SK-N-SH (cell line): ENCODE measurements around the gene UNC79. TPM values are rescaled to one million over a fixed set of nuclear protein-coding genes. Genes with fewer than 3 reads are reported as not detected.

Experiments used
- CTCF ChIA-PET: fragments of 300-600, 350-600 bp; formaldehyde crosslinking; extraction: SDS; loops from one replicate; lab custom pipeline; 2021; lab: Yijun Ruan, JAX
- POLR2A ChIA-PET: fragments of 350-600 bp; sonication (Branson Sonifier 250); formaldehyde crosslinking; extraction: SDS; loops from one replicate; lab custom pipeline; 2020; ENCODE audit warnings: antibody characterized with exemption, inconsistent platforms; lab: Yijun Ruan, JAX
- DNase-seq: peaks from one replicate; pipeline ENCODE4 v3.0.0; 2012
- H2AFZ ChIP-seq: fragments of 200-600 bp; sonication (generic); 2 replicates; pipeline ENCODE4 v1.8.1; 2016; ENCODE audit warnings: antibody characterized with exemption, mild to moderate bottlenecking, low read depth
- H3F3A ChIP-seq: fragments of 200-600 bp; sonication (generic); replicated peaks from 2 replicates; pipeline ENCODE3; 2016; ENCODE audit warnings: antibody characterized with exemption, mild to moderate bottlenecking; ENCODE audit not compliant: insufficient read depth
- H3K27ac ChIP-seq, 2 experiments: fragments of 200-500 bp in 1 of 2; fragments of 200-600 bp in 1 of 2; sonication (Bioruptor generic) in 1 of 2; sonication (generic), shearing (Covaris generic) in 1 of 2; 2 replicates each; pipeline versions ENCODE4 v1.5.1 to v1.6.1; 2014 to 2016; ENCODE audit warnings: low read depth in 2 of 2, inconsistent platforms in 1 of 2, low read length in 1 of 2, mild to moderate bottlenecking in 1 of 2, mixed read lengths in 1 of 2
- H3K27me3 ChIP-seq: fragments of 200-600 bp; sonication (generic), shearing (Covaris generic); 2 replicates; pipeline ENCODE4 v1.6.1; 2016; ENCODE audit warnings: mixed run types; ENCODE audit not compliant: insufficient read depth
- H3K36me3 ChIP-seq, 2 experiments: fragments of 200-500 bp in 1 of 2; fragments of 200-600 bp in 1 of 2; sonication (Bioruptor generic) in 1 of 2; sonication (generic) in 1 of 2; replicated peaks in 1 of 2; 2 replicates each; pipeline versions ENCODE3 to v1.5.1; 2014 to 2016; ENCODE audit warnings: low read length in 1 of 2, mild to moderate bottlenecking in 1 of 2; ENCODE audit not compliant: insufficient read depth in 2 of 2, control insufficient read depth in 1 of 2
- H3K4me1 ChIP-seq, 2 experiments: fragments of 200-500 bp in 1 of 2; fragments of 200-600 bp in 1 of 2; sonication (Bioruptor generic) in 1 of 2; sonication (generic), shearing (Covaris generic) in 1 of 2; 2 replicates each; pipeline versions ENCODE4 v1.5.1 to v1.6.1; 2014 to 2016; ENCODE audit warnings: low read depth in 1 of 2, low read length in 1 of 2, mixed run types in 1 of 2; ENCODE audit not compliant: insufficient read depth in 2 of 2, control insufficient read depth in 1 of 2
- H3K4me2 ChIP-seq: fragments of 200-600 bp; sonication (generic), shearing (Covaris generic); 2 replicates; pipeline ENCODE4 v1.6.1; 2017; ENCODE audit warnings: mixed run types
- H3K4me3 ChIP-seq, 2 experiments: fragments of 200-500 bp in 1 of 2; fragments of 200-600 bp in 1 of 2; sonication (Bioruptor generic) in 1 of 2; sonication (generic), shearing (Covaris generic) in 1 of 2; 2 replicates each; pipeline versions ENCODE4 v1.5.1 to v1.8.1; 2014 to 2016; ENCODE audit warnings: low read depth in 2 of 2, inconsistent platforms in 1 of 2, low read length in 1 of 2, mild to moderate bottlenecking in 1 of 2, mixed read lengths in 1 of 2, moderate library complexity in 1 of 2
- H3K79me2 ChIP-seq: fragments of 200-600 bp; sonication (generic); 2 replicates; pipeline ENCODE4 v1.8.1; 2017; ENCODE audit warnings: mild to moderate bottlenecking; ENCODE audit not compliant: insufficient read depth
- H3K9ac ChIP-seq: fragments of 200-600 bp; sonication (generic); 2 replicates; pipeline ENCODE4 v1.6.1; 2017; ENCODE audit warnings: mixed run types
- H3K9me2 ChIP-seq: fragments of 200-600 bp; sonication (generic); 2 replicates; pipeline ENCODE4 v1.6.1; 2017; ENCODE audit warnings: mixed run types
- H3K9me3 ChIP-seq: fragments of 200-600 bp; sonication (generic); 2 replicates; pipeline ENCODE4 v1.6.1; 2017; ENCODE audit warnings: mixed run types, mild to moderate bottlenecking, moderate library complexity
- H4K20me1 ChIP-seq: fragments of 200-600 bp; sonication (generic); 2 replicates; pipeline ENCODE4 v1.6.1; 2017; ENCODE audit warnings: mild to moderate bottlenecking, mixed run types; ENCODE audit not compliant: insufficient read depth
- POLR2AphosphoS5 ChIP-seq: IDR thresholded peaks from 2 replicates; pipeline ENCODE4 v1.6.1; 2012; ENCODE audit warnings: low read depth, low read length
- RAD21 ChIP-seq: IDR thresholded peaks from 2 replicates; pipeline ENCODE4 v1.6.1; 2012; ENCODE audit warnings: mild to moderate bottlenecking, low read length
- REST ChIP-seq: IDR thresholded peaks from 2 replicates; pipeline ENCODE4 v1.6.1; 2012; ENCODE audit warnings: mild to moderate bottlenecking, low read depth, low read length, moderate library complexity
- SIN3A ChIP-seq: IDR thresholded peaks from 2 replicates; pipeline ENCODE4 v1.6.1; 2012; ENCODE audit warnings: low read depth, mild to moderate bottlenecking, low read length, moderate library complexity, borderline replicate concordance
- YY1 ChIP-seq: IDR thresholded peaks from 2 replicates; pipeline ENCODE4 v1.4.0; 2012; ENCODE audit warnings: low read depth, mild to moderate bottlenecking
- WGBS: methylation state at CpG from one replicate; pipeline ENCODE4 v1.1.6; 2017; ENCODE audit warnings: low lambda C conversion rate; 5-methylcytosine and 5-hydroxymethylcytosine counted together
- polyA plus RNA-seq, 3 experiments: library from polyadenylated mRNA; depleted of rRNA; stranded (reverse); fragments of >200 nt; gene quantifications; 2 replicates each; pipeline ENCODE4 v1.2.3, GENCODE V29; 2012
- TF ChIP-seq, protein P1 (sequence below): IDR thresholded peaks from 2 replicates; pipeline ENCODE4; 2012
- TF ChIP-seq, protein P2 (sequence below): IDR thresholded peaks from 2 replicates; pipeline ENCODE4 v1.4.0; 2012; ENCODE audit warnings: low read depth, borderline replicate concordance
- TF ChIP-seq, protein P3 (sequence below): fragments of 200-600 bp; sonication (generic); IDR thresholded peaks from 2 replicates; pipeline ENCODE4 v1.6.1; 2017; ENCODE audit warnings: antibody characterized with exemption, mild to moderate bottlenecking, moderate library complexity
- TF ChIP-seq, protein P4 (sequence below): fragments of 150-350 bp; IDR thresholded peaks from 2 replicates; pipeline ENCODE4 v1.6.1; 2016; ENCODE audit warnings: mild to moderate bottlenecking, low read depth, low read length

The UNC79 gene
- polyA plus RNA-seq, 1 of the 3 experiments (the other 2 are of a cell fraction), result 0.10 TPM

GRCh38 chr14:93732524-93732923 is 301.8 kb downstream of the UNC79 start:
- Histone ChIP-seq H3K36me3 (no peaks in the 10 kb centered on the region), H3F3A (no peaks in the 10 kb centered on the region), H3K27ac (no peak overlapping the region; a peak in 1 of 4 replicates), H3K4me2 (no peak overlapping the region), H4K20me1 (no peaks in the 10 kb centered on the region), H2AFZ (no peak overlapping the region), H3K79me2 (no peaks in the 10 kb centered on the region), H3K4me1 (peaks cover 0 to 32% of the 10 kb centered on the region in 2 experiments; a peak in 2 of 4 replicates), H3K27me3 (no peaks in the 10 kb centered on the region), H3K9ac (no peak overlapping the region), H3K9me2 (no peaks in the 10 kb centered on the region), H3K9me3 (no peaks in the 10 kb centered on the region), H3K4me3 (no peak overlapping the region)
- ChIA-PET CTCF (interaction anchor here (1.5 kb wide), 1 partner anchor 170 kb away, joined by 4 read pairs; no protein-coding TSS in a partner anchor), POLR2A (no interaction called here)
- WGBS, result 40% methylated on average over 10 of the region's 10 CpGs
- TF ChIP-seq YY1 (no peak), RAD21 (no peak), SIN3A (no peak), POLR2AphosphoS5 (no peak), REST (no peak)
- TF ChIP-seq, protein P1, sequence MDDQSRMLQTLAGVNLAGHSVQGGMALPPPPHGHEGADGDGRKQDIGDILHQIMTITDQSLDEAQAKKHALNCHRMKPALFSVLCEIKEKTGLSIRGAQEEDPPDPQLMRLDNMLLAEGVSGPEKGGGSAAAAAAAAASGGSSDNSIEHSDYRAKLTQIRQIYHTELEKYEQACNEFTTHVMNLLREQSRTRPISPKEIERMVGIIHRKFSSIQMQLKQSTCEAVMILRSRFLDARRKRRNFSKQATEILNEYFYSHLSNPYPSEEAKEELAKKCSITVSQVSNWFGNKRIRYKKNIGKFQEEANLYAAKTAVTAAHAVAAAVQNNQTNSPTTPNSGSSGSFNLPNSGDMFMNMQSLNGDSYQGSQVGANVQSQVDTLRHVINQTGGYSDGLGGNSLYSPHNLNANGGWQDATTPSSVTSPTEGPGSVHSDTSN, result no peak
- TF ChIP-seq, protein P2, sequence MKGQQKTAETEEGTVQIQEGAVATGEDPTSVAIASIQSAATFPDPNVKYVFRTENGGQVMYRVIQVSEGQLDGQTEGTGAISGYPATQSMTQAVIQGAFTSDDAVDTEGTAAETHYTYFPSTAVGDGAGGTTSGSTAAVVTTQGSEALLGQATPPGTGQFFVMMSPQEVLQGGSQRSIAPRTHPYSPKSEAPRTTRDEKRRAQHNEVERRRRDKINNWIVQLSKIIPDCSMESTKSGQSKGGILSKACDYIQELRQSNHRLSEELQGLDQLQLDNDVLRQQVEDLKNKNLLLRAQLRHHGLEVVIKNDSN, result no peak
- TF ChIP-seq, protein P3, sequence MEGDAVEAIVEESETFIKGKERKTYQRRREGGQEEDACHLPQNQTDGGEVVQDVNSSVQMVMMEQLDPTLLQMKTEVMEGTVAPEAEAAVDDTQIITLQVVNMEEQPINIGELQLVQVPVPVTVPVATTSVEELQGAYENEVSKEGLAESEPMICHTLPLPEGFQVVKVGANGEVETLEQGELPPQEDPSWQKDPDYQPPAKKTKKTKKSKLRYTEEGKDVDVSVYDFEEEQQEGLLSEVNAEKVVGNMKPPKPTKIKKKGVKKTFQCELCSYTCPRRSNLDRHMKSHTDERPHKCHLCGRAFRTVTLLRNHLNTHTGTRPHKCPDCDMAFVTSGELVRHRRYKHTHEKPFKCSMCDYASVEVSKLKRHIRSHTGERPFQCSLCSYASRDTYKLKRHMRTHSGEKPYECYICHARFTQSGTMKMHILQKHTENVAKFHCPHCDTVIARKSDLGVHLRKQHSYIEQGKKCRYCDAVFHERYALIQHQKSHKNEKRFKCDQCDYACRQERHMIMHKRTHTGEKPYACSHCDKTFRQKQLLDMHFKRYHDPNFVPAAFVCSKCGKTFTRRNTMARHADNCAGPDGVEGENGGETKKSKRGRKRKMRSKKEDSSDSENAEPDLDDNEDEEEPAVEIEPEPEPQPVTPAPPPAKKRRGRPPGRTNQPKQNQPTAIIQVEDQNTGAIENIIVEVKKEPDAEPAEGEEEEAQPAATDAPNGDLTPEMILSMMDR, result no peak
- TF ChIP-seq, protein P4, sequence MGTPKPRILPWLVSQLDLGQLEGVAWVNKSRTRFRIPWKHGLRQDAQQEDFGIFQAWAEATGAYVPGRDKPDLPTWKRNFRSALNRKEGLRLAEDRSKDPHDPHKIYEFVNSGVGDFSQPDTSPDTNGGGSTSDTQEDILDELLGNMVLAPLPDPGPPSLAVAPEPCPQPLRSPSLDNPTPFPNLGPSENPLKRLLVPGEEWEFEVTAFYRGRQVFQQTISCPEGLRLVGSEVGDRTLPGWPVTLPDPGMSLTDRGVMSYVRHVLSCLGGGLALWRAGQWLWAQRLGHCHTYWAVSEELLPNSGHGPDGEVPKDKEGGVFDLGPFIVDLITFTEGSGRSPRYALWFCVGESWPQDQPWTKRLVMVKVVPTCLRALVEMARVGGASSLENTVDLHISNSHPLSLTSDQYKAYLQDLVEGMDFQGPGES, result no peak
- DNase-seq, result no peak
